Astrocyte (in vitro differentiated cells and primary cell): ENCODE measurements around the gene GPR173. TPM values are rescaled to one million over a fixed set of nuclear protein-coding genes. Genes with fewer than 3 reads are reported as not detected.

Experiments
- DNase-seq: peaks from one replicate; pipeline ENCODE4 v3.0.0-alpha.2; 2010; ENCODE audit warnings: low read depth
- FAIRE-seq: peaks from 2 replicates; lab custom pipeline; 2011; peaks lifted over from hg19 to GRCh38; lab: Jason Lieb, UNC
- H2AFZ ChIP-seq: 2 replicates; pipeline ENCODE4 v1.6.0; 2012; ENCODE audit warnings: low read depth, low read length, inconsistent platforms
- H3K27ac ChIP-seq: 2 replicates; pipeline ENCODE4 v1.5.1; 2011; ENCODE audit warnings: low read depth, low read length, inconsistent platforms
- H3K27me3 ChIP-seq: 2 replicates; pipeline ENCODE4 v1.6.0; 2011; ENCODE audit warnings: low read length, inconsistent platforms; ENCODE audit not compliant: insufficient read depth
- H3K36me3 ChIP-seq: 2 replicates; pipeline ENCODE4 v1.5.1; 2011; ENCODE audit warnings: low read length, inconsistent platforms; ENCODE audit not compliant: insufficient read depth
- H3K4me1 ChIP-seq: 2 replicates; pipeline ENCODE4 v1.5.1; 2011; ENCODE audit warnings: low read length, inconsistent platforms; ENCODE audit not compliant: insufficient read depth
- H3K4me2 ChIP-seq: 2 replicates; pipeline ENCODE4 v1.6.0; 2012; ENCODE audit warnings: low read length, inconsistent platforms
- H3K4me3 ChIP-seq: 2 replicates; pipeline ENCODE4 v1.5.1; 2011; ENCODE audit warnings: low read depth, mild to moderate bottlenecking, low read length, inconsistent platforms; ENCODE audit not compliant: insufficient read depth
- H3K79me2 ChIP-seq: 2 replicates; pipeline ENCODE4 v1.6.0; 2012; ENCODE audit warnings: mild to moderate bottlenecking, low read length, inconsistent platforms; ENCODE audit not compliant: insufficient read depth
- H3K9ac ChIP-seq: 2 replicates; pipeline ENCODE4 v1.6.0; 2012; ENCODE audit warnings: mild to moderate bottlenecking, low read length, inconsistent platforms
- H3K9me3 ChIP-seq: 2 replicates; pipeline ENCODE4 v1.5.1; 2012; ENCODE audit warnings: low read depth, mild to moderate bottlenecking, low read length, inconsistent platforms; ENCODE audit not compliant: insufficient read depth
- H4K20me1 ChIP-seq: 2 replicates; pipeline ENCODE4 v1.6.0; 2012; ENCODE audit warnings: low read length, inconsistent platforms; ENCODE audit not compliant: insufficient read depth
- H3K27ac Mint-ChIP-seq: one replicate; pipeline ENCODE4 v1.8.0; 2021; ENCODE audit warnings: mild to moderate bottlenecking, mixed read lengths; ENCODE audit not compliant: unreplicated experiment
- H3K27me3 Mint-ChIP-seq: one replicate; pipeline ENCODE4 v1.8.0; 2021; ENCODE audit warnings: low read depth, mixed read lengths; ENCODE audit not compliant: unreplicated experiment
- H3K36me3 Mint-ChIP-seq: one replicate; pipeline ENCODE4 v1.8.0; 2021; ENCODE audit warnings: low read depth, mixed read lengths; ENCODE audit not compliant: unreplicated experiment
- H3K4me1 Mint-ChIP-seq: one replicate; pipeline ENCODE4 v1.8.0; 2021; ENCODE audit warnings: low read depth, mixed read lengths; ENCODE audit not compliant: unreplicated experiment
- H3K4me3 Mint-ChIP-seq: one replicate; pipeline ENCODE4 v1.8.0; 2021; ENCODE audit warnings: mild to moderate bottlenecking, moderate library complexity, mixed read lengths; ENCODE audit not compliant: unreplicated experiment
- H3K9me3 Mint-ChIP-seq: one replicate; pipeline ENCODE4 v1.8.0; 2021; ENCODE audit warnings: mild to moderate bottlenecking, mixed read lengths; ENCODE audit not compliant: unreplicated experiment
- EZH2 ChIP-seq: IDR thresholded peaks from 2 replicates; pipeline ENCODE4 v1.6.1; 2012; ENCODE audit warnings: mild to moderate bottlenecking, low read length, inconsistent platforms; ENCODE audit not compliant: insufficient read depth
- total RNA-seq: library from RNA; stranded (reverse); gene quantifications from 2 replicates; pipeline ENCODE4 v1.2.1, GENCODE V29; 2021
- TF ChIP-seq, protein P1 (sequence below): IDR thresholded peaks from 2 replicates; pipeline ENCODE4 v1.5.1; 2011; ENCODE audit warnings: low read depth, mild to moderate bottlenecking, inconsistent platforms, low read length, moderate library complexity; ENCODE audit not compliant: insufficient read depth

Gene GPR173
- total RNA-seq, 1 donor from 2014 or later, result 8.1 TPM

DNA sequence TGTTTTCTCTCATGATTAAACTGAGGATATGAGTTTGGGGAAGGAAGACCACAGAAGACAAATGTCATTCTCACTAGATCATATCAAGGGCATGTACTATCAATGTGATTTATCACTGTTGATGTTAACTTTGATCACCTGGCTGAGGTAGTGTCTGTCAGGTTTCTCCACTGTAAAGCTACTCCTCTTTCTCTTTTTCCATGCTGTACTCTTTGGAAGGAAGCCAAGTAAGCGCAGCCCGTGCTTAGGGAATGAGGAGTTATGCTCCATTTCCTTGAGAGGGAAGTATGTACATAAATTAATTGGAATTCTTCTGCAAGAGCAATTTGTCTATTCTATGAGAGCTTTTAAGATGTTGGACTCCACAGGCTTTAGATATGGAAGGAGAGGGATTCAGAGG, 41.3 kb downstream of the GPR173 start:
- no peak overlapping the region for H2AFZ ChIP-seq
- no peak overlapping the region for H3K4me2 ChIP-seq
- H3K27me3 ChIP-seq, result no peaks in the 10 kb centered on the region
- H3K4me1 ChIP-seq, result peaks cover 14% of the 10 kb centered on the region
- Mint-ChIP-seq H3K4me3 (no peak overlapping the region), H3K27me3 (no peaks in the 10 kb centered on the region), H3K9me3 (no peaks in the 10 kb centered on the region), H3K4me1 (peaks cover 16% of the 10 kb centered on the region), H3K36me3 (peaks cover 10% of the 10 kb centered on the region), H3K27ac (no peak overlapping the region)
- FAIRE-seq, result peak; percentile 91
- H3K36me3 ChIP-seq, result peaks cover 10% of the 10 kb centered on the region
- no peak for TF ChIP-seq EZH2
- TF ChIP-seq, protein P1, sequence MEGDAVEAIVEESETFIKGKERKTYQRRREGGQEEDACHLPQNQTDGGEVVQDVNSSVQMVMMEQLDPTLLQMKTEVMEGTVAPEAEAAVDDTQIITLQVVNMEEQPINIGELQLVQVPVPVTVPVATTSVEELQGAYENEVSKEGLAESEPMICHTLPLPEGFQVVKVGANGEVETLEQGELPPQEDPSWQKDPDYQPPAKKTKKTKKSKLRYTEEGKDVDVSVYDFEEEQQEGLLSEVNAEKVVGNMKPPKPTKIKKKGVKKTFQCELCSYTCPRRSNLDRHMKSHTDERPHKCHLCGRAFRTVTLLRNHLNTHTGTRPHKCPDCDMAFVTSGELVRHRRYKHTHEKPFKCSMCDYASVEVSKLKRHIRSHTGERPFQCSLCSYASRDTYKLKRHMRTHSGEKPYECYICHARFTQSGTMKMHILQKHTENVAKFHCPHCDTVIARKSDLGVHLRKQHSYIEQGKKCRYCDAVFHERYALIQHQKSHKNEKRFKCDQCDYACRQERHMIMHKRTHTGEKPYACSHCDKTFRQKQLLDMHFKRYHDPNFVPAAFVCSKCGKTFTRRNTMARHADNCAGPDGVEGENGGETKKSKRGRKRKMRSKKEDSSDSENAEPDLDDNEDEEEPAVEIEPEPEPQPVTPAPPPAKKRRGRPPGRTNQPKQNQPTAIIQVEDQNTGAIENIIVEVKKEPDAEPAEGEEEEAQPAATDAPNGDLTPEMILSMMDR, result no peak
- H3K9ac ChIP-seq, result no peak overlapping the region
- peaks cover 29% of the 10 kb centered on the region for H4K20me1 ChIP-seq
- DNase-seq, result no peak
- no peak overlapping the region for H3K27ac ChIP-seq
- H3K79me2 ChIP-seq, result peaks cover 18% of the 10 kb centered on the region
- no peak overlapping the region for H3K4me3 ChIP-seq
- no peaks in the 10 kb centered on the region for H3K9me3 ChIP-seq

DNA sequence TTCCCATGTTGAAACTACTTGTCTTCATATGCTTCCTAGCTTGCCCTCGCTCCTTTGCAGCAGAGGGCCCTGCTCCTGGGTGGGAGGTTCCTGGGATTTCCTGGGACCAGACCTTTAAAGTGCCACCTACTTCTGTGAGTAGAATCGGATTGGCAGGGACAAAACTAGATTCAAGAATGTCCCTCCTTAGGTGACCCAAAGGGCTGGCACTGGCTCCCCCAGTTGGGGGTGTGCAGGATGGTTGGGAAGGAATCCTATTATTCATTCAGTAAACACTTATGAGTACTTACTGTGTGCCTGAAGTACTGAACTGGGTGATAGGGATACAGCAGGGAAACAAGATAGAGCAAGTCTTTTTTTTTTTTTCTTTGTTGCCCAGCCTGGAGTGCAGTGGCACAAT, 42.8 kb downstream of the GPR173 start:
- H3K36me3 Mint-ChIP-seq, result peaks cover 2% of the 10 kb centered on the region
- Histone ChIP-seq H3K4me1 (peaks cover 15% of the 10 kb centered on the region), H3K9ac (no peak overlapping the region), H3K9me3 (no peaks in the 10 kb centered on the region), H3K4me2 (no peak overlapping the region), H4K20me1 (peaks cover 15% of the 10 kb centered on the region), H2AFZ (no peak overlapping the region), H3K36me3 (peaks cover 1% of the 10 kb centered on the region), H3K4me3 (no peak overlapping the region), H3K27ac (no peak overlapping the region), H3K79me2 (peaks cover 6% of the 10 kb centered on the region), H3K27me3 (no peaks in the 10 kb centered on the region)
- FAIRE-seq, result no peak
- H3K27me3 Mint-ChIP-seq, result no peaks in the 10 kb centered on the region
- H3K4me3 Mint-ChIP-seq, result no peak overlapping the region
- H3K9me3 Mint-ChIP-seq, result no peaks in the 10 kb centered on the region
- DNase-seq, result no peak
- H3K4me1 Mint-ChIP-seq, result peaks cover 15% of the 10 kb centered on the region
- TF ChIP-seq EZH2, result no peak
- TF ChIP-seq, protein P1, result no peak
- no peak overlapping the region for H3K27ac Mint-ChIP-seq

DNA sequence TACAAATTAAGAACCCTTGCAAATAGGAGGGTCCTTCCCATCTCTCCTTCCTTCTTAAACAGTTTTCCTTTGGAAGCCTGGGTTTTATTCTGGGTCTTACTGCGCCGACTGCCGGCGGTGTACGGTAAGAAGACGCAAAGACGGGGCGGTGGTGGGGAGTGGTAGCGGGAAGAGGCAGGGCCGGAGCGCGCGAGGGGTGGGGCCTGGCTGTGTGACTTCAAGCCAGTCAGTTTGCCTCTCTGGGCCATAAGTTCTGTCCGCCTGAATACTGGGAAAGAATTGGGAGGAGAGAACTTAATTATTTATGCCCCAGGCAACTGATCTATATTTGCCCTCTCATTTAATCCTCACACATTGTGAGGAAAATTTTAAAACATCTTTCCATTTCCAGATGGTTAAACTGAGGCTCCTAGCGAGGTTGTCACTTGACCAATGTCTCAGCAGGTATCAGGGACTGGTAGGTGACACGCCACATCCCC, 44.6 kb downstream of the GPR173 start:
- peaks cover 6% of the 10 kb centered on the region for H3K4me1 Mint-ChIP-seq
- Histone ChIP-seq H3K4me1 (peaks cover 11% of the 10 kb centered on the region), H3K27me3 (no peaks in the 10 kb centered on the region), H2AFZ (peak overlapping the region; percentile 85), H3K9me3 (no peaks in the 10 kb centered on the region), H3K27ac (peak overlapping the region; percentile 59), H3K79me2 (peaks cover 6% of the 10 kb centered on the region), H3K36me3 (no peaks in the 10 kb centered on the region), H4K20me1 (no peaks in the 10 kb centered on the region), H3K9ac (peak overlapping the region; percentile 73), H3K4me3 (peak overlapping the region; percentile 59), H3K4me2 (peak overlapping the region; percentile 97)
- H3K36me3 Mint-ChIP-seq, result no peaks in the 10 kb centered on the region
- no peaks in the 10 kb centered on the region for H3K9me3 Mint-ChIP-seq
- H3K4me3 Mint-ChIP-seq, result peak overlapping the region; percentile 91
- DNase-seq (peak; percentile 54), FAIRE-seq (no peak)
- TF ChIP-seq, protein P1, result peak; percentile 30
- no peak for TF ChIP-seq EZH2
- H3K27me3 Mint-ChIP-seq, result no peaks in the 10 kb centered on the region
- no peak overlapping the region for H3K27ac Mint-ChIP-seq
